HK-2 (cell line): ENCODE results near the gene USH2A.
"Not testable (repeated sequence)": the region's sequence is repeated elsewhere in the genome, so short reads cannot be mapped to it uniquely, and the experiment has no call there.

Experiments used
- DNase-seq: peaks from one replicate; pipeline ENCODE4 v3.0.0-alpha.2; 2018; ENCODE audit not compliant: unreplicated experiment

USH2A gene

GRCh38 chr1:216200941-216201340 lies 222.3 kb downstream of the USH2A start:
- DNase-seq: no peak

- DNase-seq: no peak
Observed at GRCh38 chr1:216194721-216195120, 228.5 kb downstream of the USH2A start.

GRCh38 chr1:216193839-216194443 lies 229.3 kb downstream of the USH2A start:
- no peak for DNase-seq

- no peak for DNase-seq
Observed at GRCh38 chr1:216190438-216190837, 232.8 kb downstream of the USH2A start.

- DNase-seq: no peak
Observed at GRCh38 chr1:216186816-216187215, 236.4 kb downstream of the USH2A start.

- DNase-seq: no peak
Observed at GRCh38 chr1:216186141-216186540, 237.1 kb downstream of the USH2A start.

- no peak for DNase-seq
Observed at GRCh38 chr1:216184126-216184680, 239.0 kb downstream of the USH2A start.

- no peak for DNase-seq
Observed at GRCh38 chr1:216183454-216183853, 239.8 kb downstream of the USH2A start.

GRCh38 chr1:216183007-216183406 lies 240.2 kb downstream of the USH2A start:
- no peak for DNase-seq

GRCh38 chr1:216181590-216181989 lies 241.7 kb downstream of the USH2A start:
- DNase-seq: no peak

GRCh38 chr1:216178281-216178680 lies 245.0 kb downstream of the USH2A start:
- DNase-seq: no peak

GRCh38 chr1:216176970-216177369 lies 246.3 kb downstream of the USH2A start:
- DNase-seq: no peak

GRCh38 chr1:216175714-216176113 lies 247.5 kb downstream of the USH2A start:
- no peak for DNase-seq

GRCh38 chr1:216173376-216173995 lies 249.8 kb downstream of the USH2A start:
- DNase-seq: no peak

- DNase-seq: no peak
Observed at GRCh38 chr1:216169351-216169750, 253.9 kb downstream of the USH2A start.

- no peak for DNase-seq
Observed at GRCh38 chr1:216168546-216168945, 254.7 kb downstream of the USH2A start.

GRCh38 chr1:216154063-216154462 lies 269.2 kb downstream of the USH2A start:
- no peak for DNase-seq

- DNase-seq: no peak
Observed at GRCh38 chr1:216153130-216153529, 270.1 kb downstream of the USH2A start.

- not testable (repeated sequence) for DNase-seq
Observed at GRCh38 chr1:216145451-216146018, 277.7 kb downstream of the USH2A start.

- DNase-seq: no peak
Observed at GRCh38 chr1:216144661-216145450, 278.4 kb downstream of the USH2A start.

GRCh38 chr1:216142921-216143320 lies 280.3 kb downstream of the USH2A start:
- DNase-seq: no peak
